A673 (cell line): Measurements from ENCODE around the gene HVCN1. TPM values are rescaled to one million over a fixed set of nuclear protein-coding genes. Genes with fewer than 3 reads are reported as not detected.

Experiments
- BruUV-seq: library from RNA; stranded (reverse); fragments of 400-500 nt; replicated peaks from 2 replicates; lab custom pipeline; 2021; lab: Mats Ljungman, UMichigan
- CTCF ChIA-PET: fragments of 300-600 bp; sonication (Branson Sonifier 250); formaldehyde crosslinking; loops from one replicate; lab custom pipeline; 2022; ENCODE audit warnings: antibody characterized with exemption; lab: Charles Lee
- POLR2A ChIA-PET: fragments of 300-600 bp; sonication (Branson Sonifier 250); formaldehyde crosslinking; loops from one replicate; lab custom pipeline; 2022; ENCODE audit warnings: antibody characterized with exemption; ENCODE audit not compliant: low non-redundant PET; lab: Charles Lee
- DNase-seq: peaks from one replicate; pipeline ENCODE4 v3.0.0-alpha.2; 2015; ENCODE audit warnings: low spot score
- H3K27ac ChIP-seq: fragments of 200-600 bp; sonication (generic); 2 replicates; pipeline ENCODE4 v1.5.1; 2016; ENCODE audit warnings: mixed run types, low read depth, mild to moderate bottlenecking, mixed read lengths, antibody characterized with exemption, low read length; ENCODE audit not compliant: poor library complexity, severe bottlenecking
- H3K27me3 ChIP-seq: fragments of 200-600 bp; sonication (generic); replicated peaks from 2 replicates; pipeline ENCODE4 v1.6.1; 2017; ENCODE audit warnings: mixed run types, low read depth, mild to moderate bottlenecking, mixed read lengths, antibody characterized with exemption, low read length; ENCODE audit not compliant: insufficient read depth, poor library complexity
- H3K36me3 ChIP-seq: fragments of 200-600 bp; sonication (generic); 2 replicates; pipeline ENCODE4 v1.6.1; 2016; ENCODE audit warnings: mixed run types, mild to moderate bottlenecking, mixed read lengths, antibody characterized with exemption, low read length; ENCODE audit not compliant: insufficient read depth, poor library complexity, severe bottlenecking
- H3K4me1 ChIP-seq: fragments of 200-600 bp; sonication (generic); 2 replicates; pipeline ENCODE4 v1.6.1; 2017; ENCODE audit warnings: mixed run types, mild to moderate bottlenecking, mixed read lengths, antibody characterized with exemption, low read length; ENCODE audit not compliant: insufficient read depth, poor library complexity, severe bottlenecking
- H3K4me3 ChIP-seq: fragments of 200-600 bp; sonication (generic); 2 replicates; pipeline ENCODE4 v1.5.1; 2016; ENCODE audit warnings: low read depth, mixed run types, mild to moderate bottlenecking, mixed read lengths, low read length; ENCODE audit not compliant: poor library complexity, severe bottlenecking
- H3K9me3 ChIP-seq: fragments of 200-600 bp; sonication (generic); 2 replicates; pipeline ENCODE4 v1.6.1; 2016; ENCODE audit warnings: mixed run types, low read depth, mild to moderate bottlenecking, mixed read lengths, antibody characterized with exemption, low read length; ENCODE audit not compliant: poor library complexity, severe bottlenecking
- CTCF ChIP-seq: fragments of 300-800, 200-600 bp; sonication (generic); conservative IDR thresholded peaks from 2 replicates; pipeline ENCODE4 v1.5.1; 2017; ENCODE audit warnings: low read depth, mild to moderate bottlenecking, antibody characterized with exemption, low read length, moderate library complexity, mixed read lengths
- EZH2 ChIP-seq: fragments of 200-600 bp; sonication (generic); IDR thresholded peaks from 2 replicates; pipeline ENCODE4 v1.6.1; 2017; ENCODE audit warnings: borderline replicate concordance, low read depth, mild to moderate bottlenecking, mixed read lengths, antibody characterized with exemption, low read length; ENCODE audit not compliant: poor library complexity, severe bottlenecking
- intact Hi-C: fragments of 100-400 bp; cut with micrococcal nuclease; formaldehyde crosslinking; loops from one replicate; pipeline ENCODE4 v1.10.0; 2022; ENCODE audit not compliant: unreplicated experiment
- total RNA-seq: library from RNA; stranded (reverse); gene quantifications from 2 replicates; pipeline ENCODE4 v1.2.3, GENCODE V29; 2021

The HVCN1 gene
- total RNA-seq, 1 experiment from 2014 or later: 1.1 TPM

- Histone ChIP-seq H3K27ac (no peak overlapping the region), H3K36me3 (peaks cover 57% of the 10 kb centered on the region), H3K4me1 (peaks cover 35% of the 10 kb centered on the region), H3K27me3 (no peaks in the 10 kb centered on the region), H3K9me3 (no peaks in the 10 kb centered on the region), H3K4me3 (no peak overlapping the region)
- CTCF ChIA-PET: no interaction called here
- BruUV-seq: no TSS peak
- TF ChIP-seq CTCF (no peak), EZH2 (no peak)
- intact Hi-C loops: no loop called here
- POLR2A ChIA-PET: no interaction called here
- no peak for DNase-seq
Measured at GRCh38 chr12:110733900-110734299, 45.0 kb upstream of the HVCN1 start.

DNA sequence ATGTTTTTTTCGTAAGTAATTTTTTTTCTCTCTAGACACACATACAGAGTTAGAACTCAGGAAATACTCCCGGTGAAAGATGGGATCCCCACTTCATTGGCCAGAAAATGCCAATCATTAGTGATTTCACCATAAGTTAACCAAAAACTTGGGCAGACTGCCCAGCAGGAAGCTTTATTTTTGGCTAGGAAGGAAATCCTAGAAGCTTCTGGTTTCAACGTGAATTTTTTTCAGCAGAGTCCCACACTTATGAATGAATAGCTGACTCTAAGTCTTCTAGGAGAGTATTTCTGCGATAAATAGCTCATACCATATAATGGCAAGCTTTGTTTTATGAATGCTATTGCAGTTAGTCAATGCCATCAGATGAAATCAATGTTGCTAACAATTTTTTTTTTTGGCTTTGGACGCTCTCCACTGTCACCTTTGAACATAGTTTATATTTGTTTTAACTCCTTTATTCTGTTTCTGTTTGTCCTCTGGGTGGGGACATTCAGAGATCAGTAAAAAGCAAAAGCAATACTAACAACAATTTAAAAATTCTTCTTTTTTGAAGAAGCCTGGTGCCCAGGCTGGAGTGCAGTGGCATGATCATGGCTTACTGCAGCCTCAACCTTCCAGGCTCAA, 44.3 kb upstream of the HVCN1 start:
- intact Hi-C loops: no loop called here
- peaks cover 64% of the 10 kb centered on the region for H3K36me3 ChIP-seq
- peak overlapping the region; percentile 49 for H3K27ac ChIP-seq
- ChIA-PET POLR2A (no interaction called here), CTCF (no interaction called here)
- TF ChIP-seq CTCF (no peak), EZH2 (no peak)
- no peak overlapping the region for H3K4me3 ChIP-seq
- H3K27me3 ChIP-seq: no peaks in the 10 kb centered on the region
- peak; percentile 72 for DNase-seq
- BruUV-seq: no TSS peak
- H3K9me3 ChIP-seq: no peaks in the 10 kb centered on the region
- H3K4me1 ChIP-seq: peaks cover 31% of the 10 kb centered on the region

GRCh38 chr12:110732572-110732971, 43.7 kb upstream of the HVCN1 start:
- no peaks in the 10 kb centered on the region for H3K27me3 ChIP-seq
- H3K4me3 ChIP-seq: no peak overlapping the region
- H3K9me3 ChIP-seq: no peaks in the 10 kb centered on the region
- POLR2A ChIA-PET: no interaction called here
- H3K36me3 ChIP-seq: peaks cover 67% of the 10 kb centered on the region
- TF ChIP-seq CTCF (no peak), EZH2 (no peak)
- intact Hi-C loops: no loop called here
- H3K4me1 ChIP-seq: peaks cover 31% of the 10 kb centered on the region
- BruUV-seq: no TSS peak
- CTCF ChIA-PET: no interaction called here
- H3K27ac ChIP-seq: peak overlapping the region; percentile 12
- no peak for DNase-seq
